Colon (tissue), 2 donors: ENCODE results near the gene PRF1.
"Not testable (repeated sequence)": the region's sequence is repeated elsewhere in the genome, so short reads cannot be mapped to it uniquely, and the experiment has no call there.

Experiments used
- FAIRE-seq: peaks from 2 replicates; lab custom pipeline; 2012; peaks lifted over from hg19 to GRCh38; lab: Jason Lieb, UNC
- donor health status: control.
- donor health status: control.

The PRF1 gene

DNA sequence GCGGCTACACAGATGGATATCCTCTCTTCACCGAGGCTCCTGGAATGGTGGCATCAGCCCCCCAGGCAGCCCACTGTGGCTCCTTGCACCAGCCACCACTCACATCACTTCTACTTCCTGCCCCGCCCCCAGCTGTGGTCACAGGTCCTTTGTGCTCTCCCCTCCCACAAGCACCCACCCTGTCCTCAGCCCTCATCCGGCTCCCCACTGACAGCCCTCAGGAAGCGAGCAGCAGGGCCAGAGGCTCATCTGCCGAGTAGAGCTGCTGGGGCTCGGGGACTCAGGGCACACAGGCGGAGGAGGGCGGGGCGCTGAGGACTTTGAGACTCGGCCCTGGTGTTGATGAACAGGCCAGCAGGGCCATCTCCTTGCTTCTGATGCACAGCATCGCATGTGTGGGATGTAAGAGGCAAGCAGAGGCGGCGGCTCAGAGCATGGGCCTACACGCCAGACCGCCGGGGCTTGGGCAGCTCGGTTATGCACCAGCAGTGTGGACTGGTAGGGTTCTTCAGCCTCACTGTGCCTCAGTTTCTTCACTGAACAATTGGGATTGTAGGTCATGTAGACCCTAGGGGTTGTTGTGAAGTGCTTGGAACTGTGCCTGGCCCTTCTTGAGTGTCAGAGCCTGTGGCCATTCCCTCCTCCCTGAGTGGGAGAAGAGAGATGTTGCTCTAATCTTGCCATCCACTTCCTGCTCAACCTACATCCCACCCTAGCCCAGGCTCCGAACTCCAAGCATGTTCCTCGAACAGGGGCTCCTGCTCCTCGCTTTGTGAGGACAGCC, at the start of gene PRF1:
Gene PRF1 (minus strand): TSS at position 77 of the 784 bp plus-strand sequence. CDS start 1,839 bp downstream, outside the sequence.
- no peak for FAIRE-seq

DNA sequence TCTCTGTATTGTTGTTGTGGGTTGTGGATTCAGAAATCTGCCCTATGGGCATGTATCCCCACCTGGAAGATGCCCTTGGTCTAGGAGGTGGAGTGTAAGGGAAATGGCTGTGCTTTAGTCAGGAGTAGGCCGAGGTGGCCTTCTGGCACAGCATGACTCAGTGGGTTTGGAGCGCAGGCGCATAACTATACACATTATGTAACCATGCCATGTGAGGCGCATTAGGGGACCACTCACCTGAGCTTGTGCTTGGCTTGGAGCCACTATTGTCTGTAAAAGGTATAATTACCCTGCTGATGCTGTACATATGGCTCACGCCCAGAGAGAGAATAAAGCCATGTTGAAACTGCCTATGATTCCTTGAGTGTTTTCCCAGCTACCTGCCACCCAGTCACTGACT, 49.1 kb upstream of the PRF1 start:
- no peak for FAIRE-seq

DNA sequence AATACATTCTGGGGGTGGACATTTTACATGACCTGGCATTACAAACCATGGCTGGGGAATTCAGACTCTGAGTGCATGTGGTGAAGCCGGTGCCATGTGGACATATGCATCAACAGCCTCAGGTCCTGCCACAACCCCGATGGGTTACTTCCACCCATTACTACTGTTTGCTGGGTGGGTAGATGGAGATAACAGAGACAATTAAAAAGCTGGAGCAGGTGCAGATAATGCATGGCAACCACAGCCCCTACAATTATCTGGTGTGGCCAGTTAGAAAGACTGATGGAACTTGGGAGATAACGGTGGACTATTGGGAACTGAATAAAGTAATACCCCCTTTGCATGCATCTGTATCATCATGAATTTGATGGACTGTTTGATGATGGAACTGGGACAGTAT, 48.2 kb upstream of the PRF1 start:
- no peak for FAIRE-seq

DNA sequence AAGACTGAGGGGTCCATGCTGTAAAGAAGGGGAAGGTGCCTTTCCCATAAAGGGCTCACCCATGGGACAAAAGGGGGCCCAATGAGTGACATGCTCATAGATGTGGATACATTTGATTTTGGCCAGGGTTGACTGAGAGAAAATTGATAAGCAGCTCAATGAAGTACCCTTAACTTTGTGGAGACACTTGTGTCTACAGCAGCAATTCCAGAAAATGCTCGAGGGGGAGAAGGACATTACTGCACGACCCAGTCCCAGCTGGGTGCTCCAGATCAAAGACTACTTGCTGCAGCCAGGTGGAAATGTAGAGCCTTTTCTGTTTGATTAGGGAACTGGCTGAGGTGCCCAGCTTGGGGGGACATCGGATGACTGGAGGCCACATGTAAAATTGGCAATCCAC, 47.6 kb upstream of the PRF1 start:
- FAIRE-seq, result no peak

DNA sequence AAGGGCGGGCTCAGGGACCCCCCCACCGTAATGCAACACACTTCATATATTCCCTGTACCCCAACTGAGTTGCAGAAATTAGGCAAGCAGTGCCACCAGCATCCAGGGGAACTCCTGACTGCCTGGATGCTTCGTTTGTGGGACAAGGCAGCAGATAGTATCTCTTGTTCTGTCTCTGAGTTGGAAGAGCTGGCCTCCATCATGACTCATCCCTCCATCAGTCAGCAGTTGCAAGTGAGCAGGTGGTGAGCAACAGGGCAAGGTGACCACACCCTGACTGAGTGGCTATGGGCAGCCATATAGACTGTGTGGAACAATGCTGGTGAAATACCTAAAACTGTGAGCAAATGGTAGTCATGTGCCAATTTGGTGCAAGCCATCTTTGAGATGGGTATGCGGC, 47.0 kb upstream of the PRF1 start:
- FAIRE-seq, result no peak

DNA sequence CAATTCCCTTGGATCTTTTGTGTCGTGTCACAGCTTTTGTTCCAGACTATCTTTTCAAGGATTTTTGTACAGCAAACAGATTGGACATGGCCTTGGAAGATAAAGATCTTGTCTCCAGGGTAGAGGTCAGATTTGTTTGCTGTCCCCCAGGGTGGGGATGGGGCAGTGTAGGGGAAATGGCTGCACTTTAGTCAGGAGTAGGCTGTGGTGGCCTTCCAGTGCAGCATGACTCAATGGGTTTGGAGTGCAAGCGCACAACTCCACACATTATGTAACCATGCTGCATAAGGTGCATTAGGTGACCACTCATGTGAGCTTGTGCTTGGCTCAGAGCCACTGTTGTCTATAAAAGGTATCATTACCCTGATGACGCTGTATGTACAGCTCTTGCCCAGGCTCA, 45.9 kb upstream of the PRF1 start:
- FAIRE-seq, result no peak

DNA sequence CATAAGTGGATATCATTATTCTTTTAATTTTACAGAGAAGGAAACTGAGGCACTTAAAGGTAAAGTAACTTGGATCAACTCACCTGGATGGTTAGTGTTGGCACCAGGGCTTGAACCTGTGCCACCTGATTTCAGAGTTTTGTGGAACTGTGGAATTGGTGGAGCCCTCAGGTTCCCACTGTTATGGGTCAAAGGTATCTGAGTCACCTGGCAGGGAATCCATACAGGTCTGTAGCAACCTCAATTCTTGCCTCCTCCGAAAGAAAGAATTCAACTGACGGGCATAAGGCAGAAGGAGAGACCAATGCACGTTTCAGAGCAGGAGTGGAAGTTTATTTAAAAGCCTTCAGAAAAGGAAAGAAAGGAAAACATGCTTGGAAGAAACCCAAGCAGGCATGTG, 44.5 kb upstream of the PRF1 start:
- no peak for FAIRE-seq

DNA sequence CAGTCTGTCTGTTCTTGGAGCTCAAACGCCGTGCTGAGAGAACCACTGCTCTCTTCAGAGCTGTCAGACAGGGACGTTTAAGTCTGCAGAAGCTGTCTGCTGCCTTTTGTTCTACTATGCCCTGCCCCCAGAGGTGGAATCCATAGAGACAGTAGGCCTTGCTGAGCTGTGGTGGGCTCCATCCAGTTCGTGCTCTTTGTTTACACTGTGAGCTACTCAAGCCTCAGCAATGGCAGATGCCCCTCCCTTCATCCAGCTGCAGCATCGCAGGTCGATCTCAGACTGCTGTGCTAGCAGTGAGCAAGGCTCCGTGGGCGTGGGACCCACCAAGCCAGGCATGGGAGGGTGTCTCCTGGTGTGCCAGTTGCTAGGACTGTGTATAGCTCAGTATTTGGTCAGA, 42.4 kb upstream of the PRF1 start:
- not testable (repeated sequence) for FAIRE-seq

DNA sequence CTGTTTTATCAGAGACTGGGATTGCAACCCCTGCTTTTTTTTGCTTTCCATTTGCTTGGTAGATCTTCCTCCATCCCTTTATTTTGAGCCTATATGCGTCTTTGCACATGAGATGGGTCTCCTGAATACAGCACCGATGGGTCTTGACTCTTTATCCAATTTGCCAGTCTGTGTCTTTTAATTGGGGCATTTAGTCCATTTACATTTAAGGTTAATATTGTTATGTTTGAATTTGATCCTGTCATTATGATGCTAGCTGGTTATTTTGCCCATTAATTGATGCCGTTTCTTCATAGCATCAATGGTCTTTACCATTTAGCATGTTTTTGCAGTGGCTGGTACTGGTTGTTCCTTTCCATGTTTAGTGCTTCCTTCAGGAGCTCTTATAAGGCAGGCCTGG, 40.7 kb upstream of the PRF1 start:
- FAIRE-seq, result not testable (repeated sequence)

DNA sequence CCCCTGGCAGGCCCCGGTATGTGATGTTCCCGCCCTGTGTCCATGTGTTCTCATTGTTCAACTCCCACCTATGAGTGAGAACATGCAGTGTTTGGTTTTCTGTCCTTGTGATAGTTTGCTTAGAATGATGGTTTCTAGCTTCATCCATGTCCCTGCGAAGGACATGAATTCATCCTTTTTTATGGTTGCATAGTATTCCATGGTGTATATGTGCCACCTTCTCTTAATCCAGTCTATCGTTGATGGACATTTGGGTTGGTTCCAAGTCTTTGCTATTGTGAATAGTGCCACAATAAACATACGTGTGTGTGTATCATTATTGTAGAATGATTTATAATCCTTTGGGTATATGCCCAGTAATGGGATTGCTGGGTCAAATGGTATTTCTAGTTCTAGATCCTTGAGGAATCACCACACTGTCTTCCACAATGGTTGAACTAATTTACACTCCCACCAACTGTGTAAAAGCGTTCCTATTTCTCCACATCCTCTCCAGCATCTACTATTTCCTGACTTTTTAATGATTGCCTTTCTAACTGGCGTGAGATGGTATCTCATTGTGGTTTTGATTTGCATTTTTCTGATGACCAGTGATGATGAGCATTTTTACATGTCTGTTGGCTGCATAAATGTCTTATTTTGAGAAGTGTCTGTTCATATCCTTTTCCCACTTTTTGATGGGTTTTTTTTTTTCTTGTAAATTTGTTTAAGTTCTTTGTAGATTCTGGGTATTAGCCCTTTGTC, 37.3 kb upstream of the PRF1 start:
- not testable (repeated sequence) for FAIRE-seq

DNA sequence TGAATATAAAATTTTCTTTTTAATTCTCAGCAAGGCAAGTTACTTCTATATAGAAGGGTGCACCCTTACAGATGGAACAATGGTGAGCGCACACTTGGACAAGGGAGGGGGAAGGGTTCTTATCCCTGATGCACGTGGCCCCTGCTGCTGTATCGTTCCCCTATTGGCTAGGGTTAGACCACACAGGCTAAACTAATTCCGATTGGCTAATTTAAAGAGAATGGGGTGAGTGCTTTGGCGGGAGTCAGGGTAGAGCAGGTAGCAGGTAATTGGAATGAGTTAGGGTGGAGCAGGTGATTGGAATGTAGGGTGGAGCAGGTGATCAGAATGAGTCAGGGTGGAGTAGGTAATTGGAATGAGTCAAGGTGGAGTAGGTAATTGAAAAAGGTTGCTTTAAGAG, 32.0 kb upstream of the PRF1 start:
- not testable (repeated sequence) for FAIRE-seq

DNA sequence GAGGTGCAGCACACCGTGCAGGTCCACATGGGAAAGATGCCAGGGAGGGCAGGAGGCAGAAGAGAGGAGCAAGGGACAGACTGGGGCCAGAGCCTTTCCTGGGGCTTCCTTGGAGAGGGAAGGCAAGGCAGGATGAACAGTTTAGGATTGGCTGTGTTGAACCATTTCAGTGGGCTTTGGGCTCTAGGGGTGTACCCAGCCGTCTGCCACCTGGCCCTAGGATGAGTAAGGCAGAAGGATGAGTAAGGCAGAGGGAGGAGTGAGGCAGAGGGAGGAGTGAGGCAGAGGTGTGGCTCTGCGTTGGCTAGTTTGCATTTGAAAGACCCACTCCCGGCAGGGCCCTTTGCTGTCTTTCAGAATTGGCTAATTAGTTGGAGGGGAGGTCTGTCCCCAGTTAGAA, 31.5 kb upstream of the PRF1 start:
- FAIRE-seq, result no peak

DNA sequence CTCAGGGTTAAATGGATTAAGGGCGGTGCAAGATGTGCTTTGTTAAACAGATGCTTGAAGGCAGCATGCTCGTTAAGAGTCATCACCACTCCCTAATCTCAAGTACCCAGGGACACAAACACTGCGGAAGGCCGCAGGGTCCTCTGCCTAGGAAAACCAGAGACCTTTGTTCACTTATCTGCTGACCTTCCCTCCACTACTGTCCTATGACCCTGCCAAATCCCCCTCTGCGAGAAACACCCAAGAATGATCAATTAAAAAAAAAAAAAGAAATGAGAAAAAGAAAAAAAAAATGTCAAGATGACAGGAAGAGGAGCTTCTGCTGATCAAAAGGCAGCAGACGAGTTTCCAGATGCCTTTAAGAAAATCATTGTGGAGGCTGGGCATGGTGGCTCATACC, 29.2 kb upstream of the PRF1 start:
- FAIRE-seq, result not testable (repeated sequence)

DNA sequence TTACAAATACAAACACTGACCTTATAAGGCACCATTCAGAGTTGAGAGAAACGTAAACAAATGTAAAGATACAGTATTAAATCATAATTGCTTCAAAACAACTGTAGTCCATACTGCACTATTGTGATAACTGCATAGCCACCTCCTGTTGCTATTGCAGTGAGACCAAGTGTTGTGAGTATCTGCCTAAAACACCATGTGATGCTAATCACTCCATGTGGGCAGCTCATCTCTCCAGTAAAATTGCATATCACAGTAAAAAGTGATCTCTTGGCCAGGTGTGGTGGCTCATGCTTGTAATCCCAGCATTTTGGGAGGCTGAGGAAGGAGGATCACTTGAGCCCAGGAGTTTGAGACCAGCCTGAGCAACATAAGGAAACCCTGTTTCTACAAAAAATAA, 26.8 kb upstream of the PRF1 start:
- FAIRE-seq, result no peak

DNA sequence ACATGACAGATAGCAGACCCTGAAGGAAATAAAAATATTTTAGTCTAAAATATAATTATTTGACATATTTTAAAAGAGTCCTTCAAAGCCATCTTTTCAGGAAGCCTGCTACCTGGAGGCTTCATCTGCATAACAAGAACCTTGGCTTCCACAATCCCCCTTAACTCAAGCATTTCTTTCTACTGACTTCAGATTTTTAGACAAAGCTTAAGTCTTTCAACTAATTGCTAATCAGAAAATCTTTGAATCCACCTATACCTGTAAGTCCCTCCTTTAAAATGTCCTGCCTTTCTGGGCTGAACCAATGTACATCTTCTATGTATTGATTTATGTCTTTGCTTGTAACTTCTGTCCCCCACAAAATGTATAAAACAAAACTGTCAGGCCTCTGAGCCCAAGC, 23.5 kb upstream of the PRF1 start:
- no peak for FAIRE-seq

DNA sequence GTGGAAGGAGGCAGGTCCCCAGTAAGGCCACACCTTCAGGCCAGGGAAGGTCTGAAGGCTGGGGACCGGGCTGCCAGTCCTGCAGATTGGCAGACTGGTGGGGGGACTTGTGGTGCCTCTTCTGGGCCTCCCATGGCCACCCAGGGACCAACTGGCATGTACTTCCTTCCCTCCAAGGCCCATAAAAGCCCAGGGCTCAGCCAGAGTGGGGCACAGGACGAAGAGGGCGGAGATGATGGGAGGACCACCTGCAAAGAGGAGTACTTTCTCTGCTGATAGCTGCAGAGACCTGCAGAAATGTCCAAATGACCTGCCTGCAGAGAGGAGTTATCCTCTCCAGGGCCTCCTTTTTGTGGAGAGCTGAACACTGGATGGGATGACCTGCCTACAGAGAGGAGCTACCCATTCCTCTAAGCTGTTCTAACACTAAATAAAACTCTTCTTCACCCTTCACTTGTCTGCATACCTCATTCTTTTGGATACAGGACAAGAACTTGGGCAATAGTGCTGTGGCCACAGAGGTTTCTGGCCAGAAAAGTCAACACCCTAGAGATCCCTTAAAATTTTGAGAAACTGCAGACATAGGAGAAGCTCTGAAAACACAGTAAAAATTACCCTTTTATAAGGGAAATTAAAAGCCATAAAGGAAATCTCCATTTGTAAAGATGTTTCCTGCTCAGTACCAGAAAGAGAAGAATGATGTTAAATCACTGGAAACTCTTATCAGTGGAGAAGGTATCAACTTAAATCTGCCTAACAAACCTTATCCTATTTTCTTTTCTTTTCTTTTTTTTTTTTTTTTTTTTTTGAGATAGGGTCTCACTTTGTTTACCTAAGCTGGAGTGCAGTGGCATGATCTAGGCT, 20.7 kb upstream of the PRF1 start:
- no peak for FAIRE-seq

DNA sequence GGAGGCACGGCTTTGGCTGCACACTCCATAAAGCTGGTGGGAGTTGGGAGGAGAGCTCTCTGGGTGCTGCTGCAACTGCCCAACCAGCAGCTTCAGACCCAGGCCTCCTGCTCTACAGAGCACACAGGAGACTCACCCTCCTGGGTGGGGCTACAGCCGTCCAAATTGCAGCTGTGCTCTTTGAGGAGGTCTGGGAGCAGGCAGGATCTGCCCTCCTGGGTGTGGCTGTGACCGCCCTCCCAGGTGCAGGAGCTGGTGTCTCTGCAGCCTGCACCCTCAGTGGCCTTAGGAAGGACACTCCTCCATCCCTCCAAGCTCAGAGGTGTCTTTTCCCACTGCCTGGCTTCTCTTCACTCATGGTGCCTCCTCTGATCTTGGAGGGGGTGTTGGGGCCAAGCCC, 20.0 kb upstream of the PRF1 start:
- no peak for FAIRE-seq

DNA sequence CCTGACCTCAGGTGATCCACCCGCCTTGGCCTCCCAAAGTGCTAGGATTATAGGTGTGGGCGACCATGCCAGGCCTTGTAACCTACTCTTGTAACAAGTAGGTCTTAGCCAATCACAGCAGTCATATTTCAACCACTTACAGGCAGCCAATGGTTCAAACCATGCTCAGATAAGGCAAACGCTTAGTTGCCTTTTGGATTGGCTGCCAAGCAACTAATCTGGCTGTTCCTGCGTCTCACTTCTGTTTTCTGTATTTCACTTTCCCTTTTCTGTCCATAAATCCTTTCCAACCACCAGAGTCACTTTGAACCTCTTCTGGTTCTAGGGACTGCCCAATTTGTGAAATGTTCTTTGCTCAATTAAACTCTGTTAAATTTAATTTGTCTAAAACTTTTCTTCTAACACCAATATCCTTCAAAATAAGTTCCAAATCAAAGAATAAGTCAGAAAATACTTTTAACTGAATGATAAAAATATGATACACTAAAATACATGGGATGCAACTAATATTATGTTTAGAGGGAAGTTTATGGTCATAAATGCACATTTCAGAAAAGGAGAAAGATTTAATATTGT, 19.1 kb upstream of the PRF1 start:
- no peak for FAIRE-seq

DNA sequence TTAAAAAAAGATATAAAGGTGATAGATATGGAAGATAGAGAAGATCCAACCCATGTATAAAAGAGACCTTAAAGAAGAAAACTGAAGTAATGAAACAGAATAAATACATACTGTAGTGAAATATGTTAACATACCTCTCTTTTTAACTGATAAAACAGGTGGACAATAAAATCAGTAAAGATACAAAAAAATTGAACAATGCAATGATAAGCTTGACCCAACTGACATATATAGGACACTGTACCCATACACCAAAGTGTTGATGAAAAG, 17.4 kb upstream of the PRF1 start:
- FAIRE-seq, result no peak

DNA sequence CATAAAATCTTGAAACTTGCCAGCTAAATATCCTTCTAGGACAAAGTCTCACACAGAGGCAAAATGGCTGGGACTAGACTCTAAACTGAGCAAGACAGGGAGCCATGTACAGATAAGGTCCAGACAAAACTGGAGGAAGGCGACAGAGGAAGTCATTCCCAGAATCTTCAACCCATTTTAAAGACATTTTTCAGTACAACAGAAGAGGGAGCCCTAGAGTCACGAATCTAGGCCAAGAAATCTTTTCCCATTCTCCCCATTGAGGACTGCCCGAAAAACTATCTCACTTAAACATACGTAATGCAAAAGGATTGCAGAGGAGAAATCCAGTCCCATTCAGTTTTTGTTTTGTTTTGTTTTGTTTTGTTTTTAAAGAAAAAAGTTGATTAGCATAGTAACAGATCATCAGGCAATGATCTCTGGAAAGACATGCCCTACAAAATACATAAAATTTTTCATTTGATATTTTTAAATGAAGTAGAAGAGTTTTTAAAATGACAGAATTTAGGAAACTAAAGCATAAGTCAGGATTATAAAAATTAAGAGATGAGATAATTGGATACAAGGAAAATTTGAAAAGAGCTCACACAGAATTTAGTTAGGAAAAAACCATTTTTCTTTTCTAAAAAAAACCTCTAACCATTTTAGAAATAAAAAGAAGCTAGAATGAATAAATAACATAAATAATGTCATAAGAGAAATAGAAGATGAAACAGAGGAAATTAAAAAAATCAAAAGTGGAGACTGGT, 16.9 kb upstream of the PRF1 start:
- FAIRE-seq, result no peak

DNA sequence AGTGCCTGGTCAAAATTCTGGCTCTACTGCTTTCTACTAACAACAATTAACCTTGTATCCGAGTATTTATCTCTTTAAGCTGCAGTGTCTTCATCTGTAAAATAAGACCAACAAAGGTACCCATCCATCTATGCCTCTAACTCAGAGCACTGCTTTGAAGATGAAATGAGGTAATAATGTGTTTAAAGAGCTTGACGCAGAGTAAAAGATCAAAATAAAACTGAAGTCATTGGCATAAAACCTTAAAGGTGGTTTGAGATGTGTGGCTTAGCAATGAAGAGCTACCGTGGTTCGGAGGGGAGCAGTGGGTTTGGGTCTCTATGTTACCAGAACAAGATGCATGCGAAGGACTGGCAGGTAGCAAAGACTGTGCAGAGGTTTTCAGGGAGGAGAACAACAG, 16.1 kb upstream of the PRF1 start:
- no peak for FAIRE-seq
